GM19463 (cell line): ENCODE results near the gene SPATA25.
"Not testable (repeated sequence)": the region's sequence is repeated elsewhere in the genome, so short reads cannot be mapped to it uniquely, and the experiment has no call there.

ENCODE experiments used
- ATAC-seq: cut with Tn5 transposase; IDR thresholded peaks from one replicate; pipeline ENCODE4 v1.9.1; 2021; ENCODE audit warnings: mild to moderate bottlenecking, moderate library complexity; ENCODE audit not compliant: unreplicated experiment

Gene SPATA25

GRCh38 chr20:45894797-45895196, 7.4 kb upstream of the SPATA25 start:
- no peak for ATAC-seq

- ATAC-seq: no peak
These were observed 6.4 kb upstream of the SPATA25 start for GRCh38 chr20:45893831-45894230.

GRCh38 chr20:45892828-45893500, 5.5 kb upstream of the SPATA25 start:
- no peak for ATAC-seq

GRCh38 chr20:45892049-45892825, 4.8 kb upstream of the SPATA25 start:
- no peak for ATAC-seq

GRCh38 chr20:45890985-45891983, 3.9 kb upstream of the SPATA25 start, which contains the start of the genes CTSA and NEURL2:
Gene CTSA, plus strand, starts transcription at chr20:45891335. Its CDS starts 234 bp downstream, at chr20:45891569.
Gene NEURL2, minus strand, starts transcription at chr20:45891208. Its CDS starts 217 bp downstream, at chr20:45890991.
- peak; percentile 80 for ATAC-seq

GRCh38 chr20:45890077-45890984, 2.9 kb upstream of the SPATA25 start:
- ATAC-seq: peak; percentile 10

GRCh38 chr20:45888681-45889080, 1.3 kb upstream of the SPATA25 start:
- no peak for ATAC-seq

- no peak for ATAC-seq
These were observed 654 bp downstream of the SPATA25 start for GRCh38 chr20:45886590-45887345.

- no peak for ATAC-seq
These were observed 4.3 kb downstream of the SPATA25 start for GRCh38 chr20:45883100-45883469.

- ATAC-seq: no peak
These were observed 4.8 kb downstream of the SPATA25 start for GRCh38 chr20:45882469-45883099.

GRCh38 chr20:45880988-45881788, 6.2 kb downstream of the SPATA25 start, which contains the start of gene ZSWIM1:
Gene ZSWIM1, plus strand, starts transcription at chr20:45881227. Its CDS starts 1,366 bp downstream, at chr20:45882593.
- ATAC-seq: peak; percentile 97

GRCh38 chr20:45878076-45878761, 9.2 kb downstream of the SPATA25 start:
- ATAC-seq: no peak

- no peak for ATAC-seq
These were observed 12.8 kb downstream of the SPATA25 start for GRCh38 chr20:45874576-45874975.

GRCh38 chr20:45874104-45874481, 13.3 kb downstream of the SPATA25 start:
- not testable (repeated sequence) for ATAC-seq

GRCh38 chr20:45873409-45874103, 13.9 kb downstream of the SPATA25 start:
- ATAC-seq: no peak

GRCh38 chr20:45872626-45873025, 14.8 kb downstream of the SPATA25 start:
- ATAC-seq: no peak

- no peak for ATAC-seq
These were observed 19.6 kb downstream of the SPATA25 start for GRCh38 chr20:45867819-45868176.
